Stomach (tissue), 4 donors: ENCODE results near the gene PACC1.

Experiments used
- CTCF ChIP-seq, 7 experiments: fragments of 450-650 bp in 4 of 7; fragments of 200-600 bp in 3 of 7; sonication (generic) in 3 of 7; IDR thresholded peaks; one replicate each; pipeline ENCODE4 v1.5.1; 2016 to 2019; ENCODE audit warnings: antibody characterized with exemption in 7 of 7, control low read depth in 2 of 7, mild to moderate bottlenecking in 1 of 7
- POLR2A ChIP-seq, 4 donors: fragments of 450-650 bp; IDR thresholded peaks; one replicate each; pipeline ENCODE4 v1.6.1; 2016; ENCODE audit warnings: antibody characterized with exemption in 4 of 4, control low read depth in 2 of 4, mild to moderate bottlenecking in 1 of 4, moderate library complexity in 1 of 4

DNA sequence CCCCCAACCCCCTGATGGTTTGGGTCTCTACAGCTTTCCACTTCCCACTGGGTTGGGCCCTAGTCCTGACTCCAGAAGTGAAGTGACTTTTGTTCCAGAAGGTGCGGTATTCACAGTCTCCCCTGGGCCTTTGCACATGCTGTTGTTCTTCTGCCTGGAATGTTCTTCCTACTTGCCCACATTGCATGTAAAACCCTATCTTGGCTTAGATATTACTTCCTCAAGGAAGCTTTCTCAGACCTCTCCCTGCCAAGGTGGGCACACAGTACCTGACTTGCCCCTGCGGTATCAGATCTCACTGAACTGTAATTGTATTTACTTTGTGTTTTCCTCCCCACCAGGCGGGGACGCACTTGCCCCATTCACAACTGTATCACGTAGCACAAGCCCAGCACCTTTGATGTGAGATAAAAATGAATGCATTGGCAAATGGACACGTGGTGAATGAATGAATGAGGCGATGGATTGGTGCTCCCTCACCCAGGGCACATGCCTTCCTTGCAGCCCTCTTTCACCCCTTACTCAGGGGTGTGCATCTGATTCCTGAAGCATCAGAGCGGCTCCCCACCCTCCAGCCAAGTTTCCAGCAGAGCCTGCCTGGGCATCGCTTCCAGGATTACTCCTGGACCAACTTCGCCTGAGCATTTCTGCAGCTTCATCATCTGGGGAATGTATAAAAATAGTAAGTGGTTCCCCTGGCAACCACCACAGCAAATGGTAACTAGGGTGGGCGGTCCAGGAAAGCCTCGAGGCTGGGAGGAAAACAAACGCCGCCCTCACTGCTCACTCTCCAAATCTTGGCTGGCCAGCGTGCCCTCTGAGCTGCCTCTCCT is 37.9 kb upstream of the PACC1 start:
- TF ChIP-seq CTCF (IDR thresholded peaks at IDR 0.05): no peak
- TF ChIP-seq POLR2A (IDR thresholded peaks at IDR 0.05): no peak
